HG03135 (cell line): ENCODE measurements around the gene TRMT61A.

Experiments
- ATAC-seq: cut with Tn5 transposase; IDR thresholded peaks from one replicate; pipeline ENCODE4 v1.9.1; 2021; ENCODE audit warnings: mild to moderate bottlenecking, moderate library complexity; ENCODE audit not compliant: unreplicated experiment

The TRMT61A gene

DNA sequence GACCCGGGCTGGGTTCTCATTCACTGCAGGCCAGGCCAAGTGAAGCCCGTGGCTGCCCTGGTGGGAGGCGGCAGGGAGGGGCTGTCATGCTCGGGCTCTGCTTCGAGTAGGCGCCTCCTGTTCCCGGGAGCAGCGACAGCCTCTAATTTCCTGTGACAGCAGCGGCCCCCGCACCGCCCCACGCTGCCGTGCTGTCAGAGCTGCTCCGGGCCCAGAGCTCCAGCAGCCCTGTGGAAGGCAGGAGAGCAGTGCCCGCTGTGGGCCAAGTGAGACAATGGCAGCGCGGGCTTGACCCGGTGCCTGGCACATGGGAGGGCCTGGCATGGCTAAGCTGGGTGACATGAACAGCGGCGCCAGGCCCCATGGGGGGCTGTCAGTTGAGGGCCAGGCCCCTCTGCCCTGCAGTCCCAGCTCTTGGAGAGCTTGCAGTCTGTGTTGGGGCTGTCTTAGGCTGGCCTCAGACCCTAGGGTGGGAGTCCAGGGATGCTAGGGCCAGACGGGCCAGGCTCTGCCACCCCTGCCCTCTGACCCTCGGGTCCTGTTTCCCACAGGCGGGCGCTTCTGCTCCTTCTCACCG is 5.1 kb downstream of the TRMT61A start:
- ATAC-seq, result no peak

DNA sequence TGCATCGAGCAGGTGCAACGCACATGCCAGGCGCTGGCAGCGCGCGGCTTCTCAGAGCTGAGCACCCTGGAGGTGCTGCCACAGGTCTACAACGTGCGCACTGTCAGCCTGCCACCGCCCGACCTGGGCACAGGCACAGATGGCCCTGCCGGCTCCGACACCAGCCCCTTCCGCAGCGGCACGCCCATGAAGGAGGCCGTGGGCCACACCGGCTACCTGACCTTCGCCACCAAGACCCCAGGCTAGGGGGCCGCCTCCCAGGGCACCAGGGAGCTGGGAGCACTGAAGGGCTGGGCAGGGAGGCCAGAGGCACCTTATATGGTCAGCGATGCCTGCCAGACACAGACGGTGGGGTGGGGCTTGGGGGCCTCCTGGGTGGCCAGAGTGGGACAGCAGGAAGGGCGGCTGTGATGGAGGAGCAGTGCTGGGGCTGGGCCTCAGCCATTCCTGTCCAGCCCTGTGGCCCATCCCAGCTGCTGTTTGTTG is 5.6 kb downstream of the TRMT61A start:
- no peak for ATAC-seq

GRCh38 chr14:103535081-103535890 is 6.3 kb downstream of the TRMT61A start:
- ATAC-seq, result no peak

DNA sequence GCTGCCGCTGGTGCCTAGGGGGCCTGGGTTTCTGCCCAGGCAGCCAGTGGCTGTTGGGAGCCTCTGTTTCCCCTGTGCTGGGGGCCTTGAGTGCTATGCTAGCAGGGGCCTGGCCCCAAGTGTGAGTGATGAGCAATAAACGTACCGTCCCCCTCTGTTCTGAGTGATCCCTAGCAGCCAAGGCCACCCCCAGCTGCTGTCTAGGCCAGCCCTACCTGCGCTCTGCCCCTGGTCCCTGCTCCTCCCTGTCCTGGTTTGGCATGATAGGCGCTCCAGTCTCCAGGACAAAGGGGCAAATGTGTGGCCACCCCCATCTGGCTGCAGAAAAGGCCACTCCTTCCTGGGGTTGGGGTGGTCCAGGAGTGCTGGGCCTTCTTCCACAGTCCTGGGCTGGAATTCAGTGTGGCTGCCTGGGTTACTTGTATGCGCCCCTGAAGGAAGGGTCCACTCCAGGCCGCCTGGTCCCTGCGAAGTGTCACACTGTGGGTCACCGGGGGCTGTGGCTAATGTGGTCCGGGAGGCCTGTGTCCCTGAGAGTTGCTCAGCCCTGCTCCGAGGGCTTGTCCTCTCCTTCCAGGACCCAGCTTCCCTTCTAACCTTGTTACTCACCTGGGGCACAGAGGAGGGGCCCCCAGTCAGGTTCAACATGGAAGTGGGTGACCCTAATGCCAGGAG is 7.0 kb downstream of the TRMT61A start:
- no peak for ATAC-seq

- no peak for ATAC-seq
Measured at GRCh38 chr14:103536693-103537092, 7.7 kb downstream of the TRMT61A start.

DNA sequence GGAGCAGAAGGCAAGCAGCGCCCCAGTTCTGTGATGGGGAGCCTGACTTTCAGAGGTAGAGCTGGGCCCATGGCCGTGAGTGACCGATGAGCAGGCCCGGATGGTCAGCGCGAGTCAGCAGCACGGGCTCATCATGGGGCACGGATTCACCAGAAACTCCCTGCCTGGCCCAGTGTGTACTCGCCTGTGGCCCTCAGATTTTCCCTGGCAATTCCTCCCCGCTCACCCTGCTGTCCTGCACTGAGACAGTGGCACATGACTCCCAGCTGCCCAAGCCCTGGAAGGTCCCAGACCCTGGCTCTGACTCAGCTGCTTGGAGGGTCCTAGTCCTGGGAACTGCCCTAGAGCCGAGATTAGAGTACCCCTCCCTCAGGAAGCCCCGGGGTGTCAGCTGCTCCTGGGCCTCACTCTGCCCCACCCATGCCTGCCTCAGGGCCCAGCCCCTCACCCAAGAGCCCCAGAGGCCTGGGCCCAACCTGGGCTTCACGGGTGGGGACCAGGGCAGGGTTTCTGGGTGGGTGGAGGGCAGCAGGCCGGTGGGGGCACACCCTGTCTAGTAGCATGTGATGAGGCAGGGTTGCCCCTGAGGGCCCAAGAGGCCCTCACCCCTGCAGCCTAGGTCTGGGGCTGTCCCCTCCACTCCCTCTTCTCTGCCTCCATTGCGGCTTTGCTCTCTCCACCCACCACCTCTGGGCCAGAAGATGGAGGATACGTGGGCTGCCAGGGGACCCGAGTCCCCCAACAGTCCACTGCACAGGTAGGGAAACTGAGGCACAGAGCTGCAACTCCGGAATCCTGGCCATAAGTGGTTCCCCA is 8.4 kb downstream of the TRMT61A start:
- no peak for ATAC-seq

DNA sequence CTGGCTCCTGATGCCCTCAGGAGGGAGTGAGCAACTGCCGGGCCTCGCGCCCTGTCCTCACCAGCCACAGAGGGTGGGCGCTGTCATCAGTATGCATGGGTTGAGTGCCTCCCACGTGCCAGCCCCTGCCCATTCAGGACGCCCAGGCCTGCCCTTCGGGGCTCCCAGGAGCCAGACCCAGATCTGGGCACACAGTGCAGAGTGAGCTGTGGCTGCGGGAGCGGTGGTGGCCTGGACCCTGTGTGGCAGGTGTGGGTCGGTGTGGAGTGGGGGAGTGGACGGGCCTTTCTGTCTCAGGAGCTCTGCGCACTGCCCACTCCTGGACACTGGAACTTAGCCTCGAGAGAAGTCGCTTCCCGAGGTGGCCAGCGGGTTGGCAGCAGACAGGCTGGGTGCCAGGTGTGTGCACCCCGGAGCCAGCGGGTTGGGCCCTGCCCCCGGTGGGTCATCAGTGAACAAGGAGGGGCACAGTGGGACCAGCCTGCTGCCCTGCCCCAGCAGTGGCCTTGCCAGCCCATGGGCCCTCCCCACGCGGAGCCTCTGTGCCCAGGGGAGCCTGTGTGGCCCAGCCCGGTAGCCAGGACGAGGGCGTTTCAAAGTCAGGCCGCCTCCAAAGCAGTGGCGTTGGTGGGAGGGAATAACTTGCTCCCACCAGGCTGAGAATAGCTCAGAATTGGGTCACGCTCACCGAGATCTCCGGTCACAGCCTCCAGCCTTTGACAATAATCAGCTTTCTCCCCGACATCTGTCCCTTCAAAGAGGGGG is 9.5 kb downstream of the TRMT61A start:
- ATAC-seq, result no peak

GRCh38 chr14:103539056-103539825 is 10.2 kb downstream of the TRMT61A start:
- ATAC-seq, result no peak

GRCh38 chr14:103540821-103541708 is 12.1 kb downstream of the TRMT61A start:
- ATAC-seq, result no peak

- ATAC-seq, result no peak
Measured at GRCh38 chr14:103541709-103542604, 13.0 kb downstream of the TRMT61A start.

DNA sequence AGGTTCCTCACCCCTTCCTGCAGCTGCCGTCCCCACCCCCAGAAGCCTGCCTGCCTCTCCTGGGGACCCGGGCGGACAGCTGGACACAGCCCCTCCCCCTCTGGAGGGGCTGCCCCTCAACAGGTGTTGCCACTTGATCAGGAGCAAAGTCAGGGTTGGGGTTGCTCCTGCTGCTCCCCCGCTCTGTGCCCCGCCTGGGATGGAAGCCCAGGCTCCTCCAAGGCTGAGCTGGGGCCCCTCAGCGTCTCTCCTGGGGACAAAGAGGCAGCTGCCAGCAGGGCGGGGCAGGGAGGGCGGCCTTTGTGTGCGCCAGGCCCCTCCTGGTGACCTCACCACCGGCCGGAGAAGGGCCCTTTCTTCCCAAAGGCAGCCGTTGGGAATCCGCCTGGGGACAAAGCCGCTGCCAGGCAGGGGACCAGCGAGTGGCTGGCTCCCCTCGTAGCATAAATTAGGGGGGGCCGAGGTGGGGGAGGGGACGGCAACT is 13.7 kb downstream of the TRMT61A start:
- ATAC-seq, result no peak

DNA sequence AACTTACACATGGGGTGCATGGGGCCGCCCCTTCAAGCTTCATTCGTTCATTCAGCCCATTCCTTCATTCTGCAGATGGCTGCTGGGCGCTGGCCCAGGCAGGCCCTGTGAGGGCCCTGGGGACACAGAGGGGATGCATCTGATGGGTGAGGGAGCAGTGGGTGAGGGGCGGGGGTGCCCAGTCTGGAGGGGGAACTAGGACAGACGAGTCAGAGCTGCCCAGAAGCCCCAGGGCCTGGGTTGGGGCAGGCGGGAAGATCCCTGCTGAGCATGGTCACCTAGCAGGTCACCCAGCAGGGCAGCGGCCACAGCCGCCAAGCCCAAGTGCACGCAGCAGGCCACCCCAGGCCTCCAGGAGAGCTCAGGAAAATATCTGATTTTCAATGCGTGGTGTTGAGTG is 14.1 kb downstream of the TRMT61A start:
- ATAC-seq, result no peak

DNA sequence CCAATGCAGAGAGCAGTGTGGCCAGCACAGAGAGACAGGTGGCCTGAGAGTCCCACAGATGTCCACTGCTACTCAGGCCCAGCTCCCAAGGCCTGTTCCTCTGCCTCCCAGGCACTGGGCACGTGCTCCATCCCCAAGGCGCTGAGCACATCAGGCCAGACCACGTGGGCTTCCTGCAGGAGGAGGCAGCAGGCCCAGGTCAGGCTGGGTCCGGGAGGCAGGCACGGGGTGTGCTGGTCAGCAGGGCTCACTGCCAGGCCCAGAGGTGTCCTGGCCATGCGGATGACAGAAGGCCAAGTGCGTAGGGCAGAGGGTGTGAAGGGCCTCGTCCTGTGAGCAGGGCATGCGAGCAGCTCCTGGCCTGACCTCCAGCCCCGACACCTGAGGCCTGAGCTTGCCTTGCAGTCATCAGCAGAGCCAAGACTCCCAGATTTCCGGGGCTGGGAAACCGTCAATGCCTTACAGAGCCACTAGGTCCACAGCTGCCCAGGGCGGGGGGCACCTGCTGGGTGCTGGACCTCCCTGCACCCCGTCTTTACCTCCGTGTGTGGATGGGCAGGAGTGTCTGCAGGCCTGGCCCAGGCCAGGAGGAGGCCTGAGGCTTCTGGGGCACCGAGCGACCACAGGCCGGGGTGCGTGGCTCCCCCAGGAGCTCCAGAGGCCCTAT is 14.9 kb downstream of the TRMT61A start:
- ATAC-seq, result no peak

DNA sequence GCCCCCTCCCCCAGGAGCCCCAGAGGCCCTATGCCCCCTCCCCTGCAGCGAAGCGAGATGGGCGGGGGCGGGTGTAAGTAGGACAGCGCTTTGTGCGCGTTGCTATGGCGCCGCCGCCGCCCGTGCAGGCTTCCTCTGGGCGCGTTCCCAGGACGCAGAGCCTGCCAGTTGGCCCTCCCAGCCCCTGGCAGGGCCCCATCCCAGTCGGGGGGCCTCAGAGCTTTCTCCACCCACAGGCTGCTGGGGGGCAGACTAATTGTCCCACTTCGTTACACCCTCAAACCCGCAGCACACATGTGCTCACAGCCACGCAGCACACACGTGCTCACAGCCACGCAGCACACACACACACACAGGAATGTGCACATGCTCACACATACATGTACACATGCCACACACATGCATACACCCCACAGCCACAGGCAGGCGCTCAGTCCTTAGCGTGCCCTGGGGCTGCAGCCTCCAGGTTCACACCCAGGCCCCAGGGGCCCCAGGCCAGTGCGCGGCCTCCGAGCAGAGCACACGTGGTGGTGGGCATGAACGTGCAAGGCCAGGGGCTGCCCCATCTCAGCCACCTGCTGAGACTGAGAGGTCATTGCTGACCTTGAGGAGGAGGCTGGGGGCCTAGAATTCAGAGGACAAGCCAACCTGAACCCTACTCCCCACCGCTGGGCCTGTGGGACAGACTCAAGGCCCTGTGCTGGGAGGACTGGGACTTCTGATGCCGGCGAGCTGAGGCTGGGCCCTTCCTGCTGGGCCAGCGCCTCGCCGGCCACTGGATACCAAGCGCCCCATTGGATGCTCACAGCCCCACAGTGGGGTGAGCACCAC is 15.6 kb downstream of the TRMT61A start:
- no peak for ATAC-seq

GRCh38 chr14:103545219-103545914 is 16.4 kb downstream of the TRMT61A start:
- ATAC-seq, result no peak
